GM21825 (cell line): Measurements from ENCODE around the gene TM9SF1.

Source experiments
- ATAC-seq: cut with Tn5 transposase; IDR thresholded peaks from one replicate; pipeline ENCODE4 v1.9.1; 2021; ENCODE audit warnings: mild to moderate bottlenecking, moderate library complexity; ENCODE audit not compliant: unreplicated experiment

The TM9SF1 gene

GRCh38 chr14:24195186-24196070, at the start of gene TM9SF1:
Gene TM9SF1, minus strand, starts transcription at chr14:24195441. Its CDS starts 422 bp downstream, at chr14:24195019.
- peak; percentile 74 for ATAC-seq

GRCh38 chr14:24243336-24243836, 48.1 kb upstream of the TM9SF1 start:
- no peak for ATAC-seq

- peak; percentile 74 for ATAC-seq
These were observed 46.7 kb upstream of the TM9SF1 start for GRCh38 chr14:24241829-24242443.

GRCh38 chr14:24240110-24240918, 45.1 kb upstream of the TM9SF1 start:
- no peak for ATAC-seq

- no peak for ATAC-seq
These were observed 43.3 kb upstream of the TM9SF1 start for GRCh38 chr14:24238527-24239037.

GRCh38 chr14:24238123-24238522, 42.9 kb upstream of the TM9SF1 start:
- no peak for ATAC-seq

GRCh38 chr14:24237463-24237955, 42.3 kb upstream of the TM9SF1 start:
- no peak for ATAC-seq

GRCh38 chr14:24236689-24237462, 41.6 kb upstream of the TM9SF1 start:
- ATAC-seq: no peak

- ATAC-seq: no peak
These were observed 40.8 kb upstream of the TM9SF1 start for GRCh38 chr14:24235804-24236688.

- no peak for ATAC-seq
These were observed 39.1 kb upstream of the TM9SF1 start for GRCh38 chr14:24234095-24235005.

- ATAC-seq: no peak
These were observed 38.3 kb upstream of the TM9SF1 start for GRCh38 chr14:24233538-24233866.

GRCh38 chr14:24232645-24233537, 37.6 kb upstream of the TM9SF1 start, which contains the start of gene GMPR2:
Gene GMPR2, plus strand, starts transcription at chr14:24232929. Its CDS starts 325 bp downstream, at chr14:24233254.
- ATAC-seq: peak; percentile 47

- ATAC-seq: peak; percentile 71
These were observed 36.9 kb upstream of the TM9SF1 start, which contains the start of gene NEDD8 for GRCh38 chr14:24232121-24232644. Gene NEDD8, minus strand, starts transcription at chr14:24232367. Its CDS starts 100 bp downstream, at chr14:24232267.

- ATAC-seq: peak; percentile 17
These were observed 36.3 kb upstream of the TM9SF1 start for GRCh38 chr14:24231263-24232120.

GRCh38 chr14:24228902-24229301, 33.7 kb upstream of the TM9SF1 start:
- ATAC-seq: no peak

- ATAC-seq: no peak
These were observed 31.2 kb upstream of the TM9SF1 start for GRCh38 chr14:24226473-24226872.
